HepG2 (cell line): ENCODE results near the gene RGS1. TPM values are rescaled to one million over a fixed set of nuclear protein-coding genes. Genes with fewer than 3 reads are reported as not detected.

ENCODE experiments used
- ATAC-seq: fragments of 200-7000 bp; cut with Tn5 transposase; 3 replicates; pipeline ENCODE4 v1.9.1; 2020; ENCODE audit warnings: mild to moderate bottlenecking, moderate library complexity
- BruUV-seq: library from RNA; stranded (reverse); fragments of 400-500 nt; replicated peaks from 2 replicates; lab custom pipeline; 2021; lab: Mats Ljungman, UMichigan
- CTCF ChIA-PET: fragments of 300-600 bp; formaldehyde crosslinking; extraction: SDS; loops from one replicate; lab custom pipeline; 2021; ENCODE audit warnings: low total read pairs, inconsistent platforms, low intra/inter-chr PET ratio; lab: Yijun Ruan, JAX
- POLR2A ChIA-PET: fragments of 350-600 bp; sonication (Branson Sonifier 250); formaldehyde crosslinking; loops from one replicate; lab custom pipeline; 2020; ENCODE audit warnings: antibody characterized with exemption, inconsistent platforms; lab: Yijun Ruan, JAX
- DNase-seq: peaks from one replicate; pipeline ENCODE4 v3.0.0-alpha.2; 2015; ENCODE audit warnings: low spot score
- FAIRE-seq: peaks from 3 replicates; lab custom pipeline; 2011; peaks lifted over from hg19 to GRCh38; lab: Jason Lieb, UNC
- H2AFZ ChIP-seq: one replicate; pipeline ENCODE4 v1.6.1; 2011; ENCODE audit warnings: low read length, inconsistent platforms
- H3K27ac ChIP-seq: fragments of 300-600 bp; 3 replicates; pipeline ENCODE4 v1.8.0; 2011; ENCODE audit warnings: mixed run types, mild to moderate bottlenecking, mixed read lengths, low read length, inconsistent platforms; ENCODE audit not compliant: insufficient read depth; ENCODE audit errors: extremely low read length
- H3K27me3 ChIP-seq, 2 experiments: fragments of 200-600 bp in 1 of 2; 2 replicates in 1 of 2; 3 replicates in 1 of 2; pipeline versions ENCODE4 v1.6.0 to v1.8.0; 2011; ENCODE audit warnings: low read length in 2 of 2, mild to moderate bottlenecking in 2 of 2, moderate library complexity in 2 of 2, inconsistent platforms in 1 of 2; ENCODE audit not compliant: insufficient read depth in 2 of 2, control insufficient read depth in 1 of 2
- H3K36me3 ChIP-seq, 2 experiments: fragments of 200-600 bp in 1 of 2; replicated peaks in 1 of 2; 2 replicates in 1 of 2; 3 replicates in 1 of 2; pipeline versions ENCODE4 v1.5.1 to v1.8.0; 2011; ENCODE audit warnings: low read length in 2 of 2, inconsistent platforms in 1 of 2; ENCODE audit not compliant: insufficient read depth in 2 of 2, control insufficient read depth in 1 of 2
- H3K4me1 ChIP-seq: 2 replicates; pipeline ENCODE4 v1.5.1; 2012; ENCODE audit warnings: low read length, inconsistent platforms; ENCODE audit not compliant: insufficient read depth
- H3K4me2 ChIP-seq: 2 replicates; pipeline ENCODE4 v1.6.0; 2011; ENCODE audit warnings: low read depth, low read length, inconsistent platforms
- H3K4me3 ChIP-seq, 3 experiments: fragments of 200-600 bp in 1 of 3; sonication (generic), shearing (Covaris generic) in 1 of 3; replicated peaks in 1 of 3; 2 replicates each; pipeline ENCODE4 v1.5.1; 2011 to 2016; ENCODE audit warnings: low read length in 3 of 3, inconsistent platforms in 2 of 3, low read depth in 2 of 3, mild to moderate bottlenecking in 2 of 3, control low read depth in 1 of 3, mixed read lengths in 1 of 3; ENCODE audit not compliant: insufficient read depth in 1 of 3
- H3K79me2 ChIP-seq: one replicate; pipeline ENCODE4 v1.6.1; 2011; ENCODE audit warnings: low read length, inconsistent platforms; ENCODE audit not compliant: insufficient read depth
- H3K9ac ChIP-seq: 2 replicates; pipeline ENCODE4 v1.6.0; 2011; ENCODE audit warnings: mild to moderate bottlenecking, low read depth, low read length, inconsistent platforms; ENCODE audit not compliant: insufficient read depth
- H3K9me3 ChIP-seq: 2 replicates; pipeline ENCODE4 v1.5.1; 2012; ENCODE audit warnings: mild to moderate bottlenecking, low read length
- H4K20me1 ChIP-seq: 2 replicates; pipeline ENCODE4 v1.6.0; 2011; ENCODE audit warnings: inconsistent platforms, mild to moderate bottlenecking, low read length, moderate library complexity; ENCODE audit not compliant: insufficient read depth
- DBP ChIP-seq: sonication (generic); formaldehyde crosslinking; IDR thresholded peaks from 2 replicates; pipeline ENCODE4 v1.4.0; 2020; ENCODE audit warnings: missing genetic modification reagents; ENCODE audit errors: not compliant biosample characterization
- HMG20A ChIP-seq: IDR thresholded peaks from 2 replicates; pipeline ENCODE4 v1.6.1; 2016; ENCODE audit warnings: borderline replicate concordance
- KLF12 ChIP-seq: sonication (generic); formaldehyde crosslinking; IDR thresholded peaks from 2 replicates; pipeline ENCODE4 v1.4.0; 2020; ENCODE audit warnings: missing genetic modification reagents, borderline replicate concordance
- KLF13 ChIP-seq: sonication (generic); formaldehyde crosslinking; IDR thresholded peaks from 2 replicates; pipeline ENCODE4 v1.4.0; 2020; ENCODE audit warnings: mild to moderate bottlenecking, missing genetic modification reagents
- NFAT5 ChIP-seq: sonication (generic); formaldehyde crosslinking; IDR thresholded peaks from 2 replicates; pipeline ENCODE4 v1.4.0; 2020; ENCODE audit warnings: missing genetic modification reagents
- PLSCR1 ChIP-seq: sonication (generic); formaldehyde crosslinking; IDR thresholded peaks from 2 replicates; pipeline ENCODE4 v1.5.0; 2020; ENCODE audit warnings: missing genetic modification reagents, mild to moderate bottlenecking, borderline replicate concordance
- TARDBP ChIP-seq: sonication (generic); formaldehyde crosslinking; IDR thresholded peaks from 2 replicates; pipeline ENCODE4 v1.8.0; 2022; ENCODE audit warnings: mild to moderate bottlenecking, missing genetic modification reagents
- THAP7 ChIP-seq: sonication (generic); formaldehyde crosslinking; IDR thresholded peaks from 2 replicates; pipeline ENCODE4 v1.8.1; 2023; ENCODE audit warnings: mild to moderate bottlenecking, missing genetic modification reagents
- TRIM22 ChIP-seq: fragments of 450-650 bp; IDR thresholded peaks from 2 replicates; pipeline ENCODE4 v1.6.1; 2017
- ZBTB42 ChIP-seq: sonication (generic); formaldehyde crosslinking; IDR thresholded peaks from 2 replicates; pipeline ENCODE4 v1.5.0; 2020; ENCODE audit warnings: mild to moderate bottlenecking, missing genetic modification reagents
- ZNF264 ChIP-seq: sonication (generic); formaldehyde crosslinking; IDR thresholded peaks from 2 replicates; pipeline ENCODE4 v1.4.0; 2020; ENCODE audit warnings: missing genetic modification reagents
- ZNF567 ChIP-seq: sonication (generic); formaldehyde crosslinking; IDR thresholded peaks from 2 replicates; pipeline ENCODE4 v1.8.1; 2023; ENCODE audit warnings: mild to moderate bottlenecking, missing genetic modification reagents, borderline replicate concordance
- ZNF619 ChIP-seq: sonication (generic); formaldehyde crosslinking; IDR thresholded peaks from 2 replicates; pipeline ENCODE4 v1.4.0; 2020; ENCODE audit warnings: mild to moderate bottlenecking, missing genetic modification reagents
- ZNF775 ChIP-seq: sonication (generic); formaldehyde crosslinking; IDR thresholded peaks from 2 replicates; pipeline ENCODE4 v1.4.0; 2020; ENCODE audit warnings: missing genetic modification reagents, mild to moderate bottlenecking, moderate library complexity, borderline replicate concordance
- WGBS: methylation state at CpG from one replicate; pipeline ENCODE4 v1.1.6; 2017; ENCODE audit warnings: low lambda C conversion rate; 5-methylcytosine and 5-hydroxymethylcytosine counted together
- in situ Hi-C: cut with HindIII; loops from 2 replicates; pipeline ENCODE4 v1.10.0; 2017; ENCODE audit warnings: low pct_unique_long_range_greater_than_20kb; ENCODE audit not compliant: extremely low pct_ligation_motif_present
- intact Hi-C: fragments of 100-400 bp; cut with micrococcal nuclease; formaldehyde crosslinking; loops from one replicate; pipeline ENCODE4 v1.10.0; 2022; ENCODE audit not compliant: unreplicated experiment
- polyA plus RNA-seq, 8 experiments: library from polyadenylated mRNA; depleted of rRNA in 3 of 8; stranded (reverse) in 7 of 8; unstranded in 1 of 8; fragments of >200 nt; fragmentation: Illumina TruSeq in 4 of 8; extraction: Trizol in 4 of 8; gene quantifications; 2 replicates each; pipeline versions ENCODE4 v1.2.1 to v1.2.3, GENCODE V29; 2011 to 2016; ENCODE audit warnings: low read depth in 4 of 8, missing spikeins in 1 of 8, mixed read lengths in 1 of 8; ENCODE audit not compliant: insufficient read depth in 1 of 8
- total RNA-seq, 5 experiments: library from RNA; depleted of rRNA; stranded (reverse); fragments of >200 nt; fragmentation: Illumina TruSeq; extraction: Trizol; gene quantifications; 2 replicates each; pipeline ENCODE4 v1.2.3, GENCODE V29; 2016; ENCODE audit warnings: low read depth in 1 of 5

Gene RGS1
- total and polyA plus RNA-seq, 2 of the 13 experiments (the other 11 are each of a cell fraction or from before 2014, with no cell fraction given) = not detected

GRCh38 chr1:192577145-192578140 is 1.9 kb downstream of the RGS1 start:
- no peaks in the 10 kb centered on the region for H3K27me3 ChIP-seq
- FAIRE-seq (no peak), DNase-seq (no peak), ATAC-seq (no peak)
- no peaks in the 10 kb centered on the region for H4K20me1 ChIP-seq
- no peaks in the 10 kb centered on the region for H3K4me1 ChIP-seq
- no peaks in the 10 kb centered on the region for H3K9me3 ChIP-seq
- H3K79me2 ChIP-seq = no peaks in the 10 kb centered on the region
- no peak overlapping the region for H3K9ac ChIP-seq
- H3K4me2 ChIP-seq = no peak overlapping the region
- intact Hi-C loops (no loop called here), in situ Hi-C loops (no loop called here)
- H3K36me3 ChIP-seq = no peaks in the 10 kb centered on the region
- no TSS peak for BruUV-seq
- H2AFZ ChIP-seq = no peak overlapping the region
- ChIA-PET POLR2A (no interaction called here), CTCF (no interaction called here)
- WGBS = 71% methylated on average over 2 of the region's 2 CpGs
- H3K27ac ChIP-seq = no peak overlapping the region
- H3K4me3 ChIP-seq = no peak overlapping the region
- no peak for TF ChIP-seq NFAT5 (CRISPR knock-in tag)
- TF ChIP-seq TRIM22 = no peak
- TF ChIP-seq ZNF567 = no peak
- no peak for TF ChIP-seq KLF12 (CRISPR knock-in tag)
- TF ChIP-seq KLF13 = no peak
- no peak for TF ChIP-seq ZNF619 (CRISPR knock-in tag)
- TF ChIP-seq ZNF775 (CRISPR knock-in tag) = no peak
- no peak for TF ChIP-seq TARDBP (CRISPR knock-in tag)
- no peak for TF ChIP-seq ZBTB42 (CRISPR knock-in tag)
- no peak for TF ChIP-seq HMG20A (CRISPR knock-in tag)
- TF ChIP-seq THAP7 (CRISPR knock-in tag) = no peak
- no peak for TF ChIP-seq ZNF264 (CRISPR knock-in tag)
- no peak for TF ChIP-seq DBP (CRISPR knock-in tag)
- no peak for TF ChIP-seq PLSCR1 (CRISPR knock-in tag)
